ENCODE measurements around the gene DAB2IP.
"Not testable (repeated sequence)": the region's sequence is repeated elsewhere in the genome, so short reads cannot be mapped to it uniquely, and the experiment has no call there.

DAB2IP gene

GRCh38 chr9:121634329-121635261 is 16.8 kb upstream of the DAB2IP start:
- TF ChIP-seq POLR2A (IDR thresholded peaks at IDR 0.05; ENCODE audit: low read depth, low read length), result no peak
- FAIRE-seq (no peak), DNase-seq (ENCODE audit: insufficient read length, low spot score) (no peak)

GRCh38 chr9:121635300-121635876 is 16.0 kb upstream of the DAB2IP start:
- no peak for DNase-seq (ENCODE audit: insufficient read length, low spot score)
- no peak for FAIRE-seq
- no peak for TF ChIP-seq POLR2A (IDR thresholded peaks at IDR 0.05; ENCODE audit: low read depth, low read length)

DNA sequence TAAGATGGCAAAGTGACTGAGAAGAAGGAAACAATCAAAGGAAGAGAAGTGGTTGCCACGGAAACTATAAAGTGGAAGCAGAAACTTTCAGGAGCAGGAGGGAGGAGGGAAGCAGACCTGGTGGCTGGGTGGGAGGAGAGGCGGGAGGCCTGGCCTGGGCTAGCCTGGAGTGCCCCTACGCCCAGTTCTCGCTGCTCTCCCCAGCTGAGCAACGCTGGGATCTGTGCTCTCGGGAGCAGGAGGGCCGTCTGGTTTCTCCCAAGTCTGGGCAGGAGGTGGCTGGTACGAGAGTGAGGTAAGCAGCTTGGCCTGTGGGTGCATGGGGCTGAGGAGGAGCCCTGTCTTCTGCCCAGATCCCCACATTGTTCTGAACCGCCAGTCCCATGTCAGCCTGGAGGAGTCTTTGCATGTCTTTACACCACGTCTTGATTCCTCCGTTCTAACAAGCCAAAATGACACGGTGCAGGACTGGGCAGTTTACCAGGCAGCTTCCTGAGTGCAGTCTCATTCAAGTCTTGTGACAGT is 15.0 kb upstream of the DAB2IP start:
- DNase-seq (ENCODE audit: insufficient read length, low spot score) (no peak), FAIRE-seq (no peak)
- TF ChIP-seq POLR2A (IDR thresholded peaks at IDR 0.05; ENCODE audit: low read depth, low read length), result no peak

DNA sequence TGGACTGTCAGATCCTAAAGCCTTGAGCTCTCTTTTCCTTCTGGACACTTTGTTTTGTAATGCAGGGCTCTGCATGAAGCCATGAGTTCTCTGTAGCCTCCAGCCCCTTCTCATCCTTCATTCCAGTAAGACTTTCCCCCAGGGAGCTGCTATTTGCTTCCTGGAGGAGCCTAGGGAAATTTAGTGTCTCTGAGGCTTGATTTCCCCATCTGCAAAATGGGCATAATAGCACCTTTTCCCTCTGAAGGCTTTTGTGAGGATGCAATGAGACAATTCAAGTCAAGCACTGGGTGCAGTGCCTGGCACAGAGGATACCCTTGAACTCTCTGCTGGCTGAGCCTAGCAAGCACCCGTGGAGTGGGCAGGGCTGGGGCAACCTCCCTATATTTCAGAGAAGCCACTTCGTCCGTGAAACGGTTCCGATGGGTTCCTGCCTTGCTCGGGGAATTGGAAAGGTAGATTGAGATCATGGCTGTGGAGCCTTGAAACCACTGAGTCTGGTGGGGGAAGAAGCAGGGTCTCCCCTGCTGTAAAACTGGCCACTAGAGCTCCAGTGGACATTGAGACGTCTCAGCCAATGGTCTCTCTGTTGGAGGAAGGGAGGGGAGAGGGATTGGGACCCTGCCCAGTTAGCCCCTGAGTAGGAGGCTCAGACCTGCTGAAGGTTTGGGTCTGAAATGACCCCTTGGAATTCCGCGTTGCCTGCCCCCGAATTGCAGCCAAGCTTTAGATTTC is 14.3 kb upstream of the DAB2IP start:
- DNase-seq (ENCODE audit: insufficient read length, low spot score) (no peak), FAIRE-seq (no peak)
- TF ChIP-seq POLR2A (IDR thresholded peaks at IDR 0.05; ENCODE audit: low read depth, low read length), result no peak

DNA sequence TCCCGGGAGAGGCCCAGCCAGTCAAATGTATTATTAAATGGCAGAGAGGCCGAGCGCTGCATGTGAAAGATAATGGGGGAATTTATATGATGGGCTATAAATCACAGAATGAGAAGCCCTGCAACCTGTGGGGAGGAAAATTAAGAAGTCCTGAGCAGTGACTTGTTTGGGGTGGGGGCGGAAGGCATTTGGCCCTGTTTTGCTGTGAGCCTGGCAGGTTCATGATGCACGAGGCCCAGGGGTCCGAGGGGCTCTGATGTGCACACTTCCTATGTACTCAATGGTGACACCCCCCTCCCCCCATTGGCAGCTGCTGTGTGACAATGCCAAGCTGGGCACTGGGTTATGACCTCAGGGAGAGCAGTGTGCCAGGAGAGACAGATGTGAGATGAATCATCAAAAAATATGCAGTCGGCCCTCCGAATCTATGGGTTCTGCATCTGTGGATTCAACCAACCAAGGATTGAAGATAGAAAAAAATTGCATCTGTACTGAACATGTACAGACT is 13.7 kb upstream of the DAB2IP start:
- FAIRE-seq (peak; percentile 91), DNase-seq (ENCODE audit: insufficient read length, low spot score) (peak; percentile 96)
- no peak for TF ChIP-seq POLR2A (IDR thresholded peaks at IDR 0.05; ENCODE audit: low read depth, low read length)

DNA sequence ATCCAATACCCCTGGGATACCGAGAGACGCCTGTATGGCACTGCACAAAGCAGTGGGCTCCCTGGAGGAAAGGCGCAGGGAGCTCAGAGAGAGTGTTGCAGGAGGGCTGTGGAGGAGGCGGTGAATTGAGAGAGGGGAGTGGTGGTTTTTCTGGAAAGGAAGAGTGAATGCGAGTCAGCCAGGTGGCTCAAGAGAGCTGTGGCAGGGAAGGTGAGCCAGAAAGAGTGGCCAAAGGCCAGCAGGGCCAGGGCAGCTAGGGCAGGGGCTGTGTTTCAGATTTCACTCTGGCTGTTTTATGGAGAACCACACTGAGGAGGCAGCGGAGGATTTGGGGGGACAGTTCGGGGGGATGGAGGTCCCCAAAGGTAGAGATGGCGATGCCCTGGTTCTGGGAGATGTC is 13.0 kb upstream of the DAB2IP start:
- no peak for TF ChIP-seq POLR2A (IDR thresholded peaks at IDR 0.05; ENCODE audit: low read depth, low read length)
- FAIRE-seq (no peak), DNase-seq (ENCODE audit: insufficient read length, low spot score) (no peak)

DNA sequence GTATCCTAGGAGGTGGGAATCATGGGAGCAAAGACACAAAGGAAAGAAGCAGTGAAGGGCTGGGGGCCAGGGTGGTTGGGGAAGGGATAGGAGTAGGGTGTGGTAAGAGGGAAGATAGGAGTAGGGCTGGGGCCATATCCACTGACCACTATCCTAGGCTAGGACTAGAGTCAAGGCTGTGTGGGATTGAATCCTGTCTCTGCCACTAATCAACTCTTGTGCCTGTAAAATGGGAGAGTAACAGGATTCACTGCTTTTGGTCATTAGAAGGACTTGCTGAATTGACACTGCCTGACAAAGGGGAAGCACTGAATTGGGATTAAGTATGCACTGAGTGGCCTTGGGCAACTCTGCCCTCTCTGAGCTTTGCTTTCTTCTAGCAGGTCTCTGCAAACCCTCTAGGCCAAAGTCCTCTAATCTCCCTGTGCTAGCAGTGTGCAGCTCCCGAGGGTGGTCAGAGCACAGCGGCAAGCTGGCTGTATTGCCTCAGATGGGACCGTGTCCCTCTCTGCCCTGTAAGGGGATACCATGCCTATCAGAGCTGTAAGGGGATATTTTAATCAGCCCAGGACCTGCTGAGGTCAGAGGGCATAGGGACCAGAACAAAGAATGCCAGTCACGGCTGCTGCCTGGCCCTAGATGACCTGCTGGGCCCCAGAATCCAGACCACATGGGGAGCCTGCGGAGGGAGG is 12.4 kb upstream of the DAB2IP start:
- no peak for TF ChIP-seq POLR2A (IDR thresholded peaks at IDR 0.05; ENCODE audit: low read depth, low read length)
- DNase-seq (ENCODE audit: insufficient read length, low spot score) (no peak), FAIRE-seq (no peak)

GRCh38 chr9:121639619-121640018 is 11.8 kb upstream of the DAB2IP start:
- DNase-seq (ENCODE audit: insufficient read length, low spot score) (no peak), FAIRE-seq (no peak)
- no peak for TF ChIP-seq POLR2A (IDR thresholded peaks at IDR 0.05; ENCODE audit: low read depth, low read length)

DNA sequence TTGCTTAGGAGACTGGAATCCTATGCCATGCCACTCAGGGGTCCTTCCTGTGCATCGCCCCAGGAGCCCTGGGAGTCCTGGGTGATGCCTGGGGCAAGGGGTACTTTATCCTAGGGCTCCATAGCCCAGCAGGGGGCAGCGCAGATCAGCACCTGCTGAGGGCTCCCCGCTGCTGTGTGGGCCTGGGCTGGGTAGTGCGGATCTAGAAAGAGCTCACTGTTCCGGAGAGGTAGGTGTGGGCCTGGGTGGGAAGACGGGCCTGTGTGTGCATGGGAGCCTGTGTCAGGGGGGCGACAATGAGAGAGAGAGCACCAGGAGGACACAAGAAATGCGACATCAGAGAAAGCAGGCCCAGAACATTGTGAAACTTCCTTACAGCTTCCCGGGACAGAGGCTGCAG is 11.4 kb upstream of the DAB2IP start:
- DNase-seq (ENCODE audit: insufficient read length, low spot score), result peak; percentile 70
- FAIRE-seq, result no peak
- TF ChIP-seq POLR2A (IDR thresholded peaks at IDR 0.05; ENCODE audit: low read depth, low read length), result no peak

DNA sequence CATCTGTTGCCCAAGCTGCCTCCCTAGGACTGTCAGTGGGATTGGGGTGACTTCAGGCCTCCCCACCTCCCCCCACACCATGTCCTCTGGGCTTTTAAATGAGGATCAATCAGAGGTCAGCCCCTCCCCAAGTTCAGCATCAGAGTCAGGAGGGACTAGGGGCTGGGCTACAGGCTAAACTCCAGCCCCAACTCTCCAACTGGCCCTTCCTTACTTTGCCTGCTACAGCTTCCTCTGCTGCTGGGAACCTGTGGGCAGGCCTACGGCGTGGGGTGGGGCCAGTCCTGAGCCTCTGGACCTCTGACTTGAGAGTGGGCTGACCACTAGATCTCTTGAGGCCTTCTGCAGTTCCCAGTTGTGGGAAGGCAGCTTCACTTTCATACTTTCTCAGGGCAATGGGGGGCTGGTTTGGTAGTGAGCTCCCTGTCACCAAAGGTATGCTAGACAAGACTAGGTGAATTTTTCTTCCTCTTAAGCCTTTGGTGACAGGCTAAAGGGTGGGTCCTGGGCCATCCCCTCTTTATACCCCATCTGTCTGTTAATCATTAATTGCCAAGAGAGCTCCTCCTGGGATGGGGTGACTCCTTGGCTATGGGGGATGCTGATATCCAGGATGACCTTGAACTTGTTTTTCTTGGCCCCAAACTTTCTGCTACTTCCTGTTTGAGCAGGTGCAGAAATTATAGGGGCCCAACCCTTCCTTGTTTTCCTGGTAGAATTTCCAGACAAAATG is 10.8 kb upstream of the DAB2IP start:
- DNase-seq (ENCODE audit: insufficient read length, low spot score), result no peak
- no peak for FAIRE-seq
- TF ChIP-seq POLR2A (IDR thresholded peaks at IDR 0.05; ENCODE audit: low read depth, low read length), result no peak

DNA sequence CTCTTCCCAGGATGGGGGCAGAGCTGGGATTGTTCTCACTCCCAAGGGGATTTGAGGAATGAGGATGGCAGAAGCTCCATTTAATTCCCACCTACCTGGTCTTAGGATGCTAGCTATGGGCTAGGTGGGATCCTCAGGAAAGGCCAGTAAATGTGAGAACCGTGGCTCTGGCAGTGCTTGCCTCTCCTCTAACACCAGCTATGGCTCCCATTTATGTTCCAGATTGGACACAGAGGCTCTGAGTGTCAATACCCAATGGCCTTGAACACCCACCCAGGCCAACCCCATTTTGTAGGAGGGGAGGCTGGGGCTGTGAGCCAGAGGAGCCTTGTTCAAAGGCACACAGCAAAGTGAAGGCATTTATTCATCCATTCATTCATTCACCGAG is 10.2 kb upstream of the DAB2IP start:
- TF ChIP-seq POLR2A (IDR thresholded peaks at IDR 0.05; ENCODE audit: low read depth, low read length), result no peak
- FAIRE-seq (no peak), DNase-seq (ENCODE audit: insufficient read length, low spot score) (no peak)

- FAIRE-seq, result no peak
- no peak for TF ChIP-seq POLR2A (IDR thresholded peaks at IDR 0.05; ENCODE audit: low read depth, low read length)
- no peak for DNase-seq (ENCODE audit: insufficient read length, low spot score)
These were observed 8.7 kb upstream of the DAB2IP start for GRCh38 chr9:121642758-121643157.

DNA sequence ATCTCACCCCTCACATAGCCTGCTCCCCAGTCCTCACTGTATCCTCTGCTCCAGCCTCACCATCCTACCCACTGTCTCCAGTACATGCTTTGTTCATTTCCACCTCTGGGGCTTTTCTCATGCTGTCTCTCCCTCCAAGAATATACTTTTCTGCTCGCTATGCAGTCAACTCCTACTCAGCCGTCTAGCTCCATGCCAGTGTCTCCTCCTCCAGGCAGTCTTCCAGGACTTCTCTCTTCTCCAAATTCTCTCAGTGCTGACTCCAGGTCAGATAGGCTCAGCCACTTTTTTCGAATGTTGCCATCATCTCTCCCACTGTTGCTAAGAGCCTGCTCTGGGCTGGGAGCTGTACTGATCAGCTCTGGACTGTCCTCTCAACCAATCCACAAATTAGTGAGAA is 8.0 kb upstream of the DAB2IP start:
- DNase-seq (ENCODE audit: insufficient read length, low spot score) (no peak), FAIRE-seq (no peak)
- TF ChIP-seq POLR2A (IDR thresholded peaks at IDR 0.05; ENCODE audit: low read depth, low read length), result no peak

DNA sequence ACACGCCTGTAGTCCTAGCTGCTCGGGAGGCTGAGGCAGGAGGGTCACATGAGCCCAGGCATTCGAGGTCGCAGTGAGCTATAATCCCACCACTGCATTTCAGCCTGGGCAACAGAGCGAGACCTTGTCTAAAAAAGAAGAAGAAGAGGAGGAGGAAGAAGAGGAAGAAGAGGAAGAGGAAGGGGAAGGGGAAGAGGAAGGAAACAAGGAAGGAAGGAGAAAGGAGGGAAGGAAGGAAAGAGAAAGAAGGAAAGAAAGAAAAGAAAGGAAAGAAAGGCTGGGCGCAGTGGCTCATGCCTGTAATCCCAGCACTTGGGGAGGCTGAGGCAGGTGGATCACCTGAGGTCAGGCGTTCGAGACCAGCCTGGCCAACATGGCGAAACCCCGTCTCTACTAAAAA is 7.4 kb upstream of the DAB2IP start:
- not testable (repeated sequence) for FAIRE-seq; DNase-seq (ENCODE audit: insufficient read length, low spot score)
